NCI-H1092 (cell line): ENCODE measurements around the gene FBXO21.
"Not testable (repeated sequence)": the region's sequence is repeated elsewhere in the genome, so short reads cannot be mapped to it uniquely, and the experiment has no call there.

Experiments used
- DNase-seq: peaks from one replicate; lab custom pipeline; 2025; lab: John Stamatoyannopoulos, UW

Gene FBXO21

GRCh38 chr12:117101953-117102799 lies 88.1 kb downstream of the FBXO21 start:
- no peak for DNase-seq

- no peak for DNase-seq
These were observed 89.2 kb downstream of the FBXO21 start for GRCh38 chr12:117100851-117101673.

- DNase-seq: no peak
These were observed 90.0 kb downstream of the FBXO21 start for GRCh38 chr12:117100251-117100650.

GRCh38 chr12:117098361-117099217 lies 91.7 kb downstream of the FBXO21 start:
- no peak for DNase-seq

GRCh38 chr12:117098024-117098360 lies 92.3 kb downstream of the FBXO21 start:
- no peak for DNase-seq

GRCh38 chr12:117097159-117097558 lies 93.1 kb downstream of the FBXO21 start:
- DNase-seq: no peak

- no peak for DNase-seq
These were observed 93.7 kb downstream of the FBXO21 start for GRCh38 chr12:117096501-117097042.

- DNase-seq: not testable (repeated sequence)
These were observed 95.1 kb downstream of the FBXO21 start for GRCh38 chr12:117095191-117095590.

- DNase-seq: no peak
These were observed 96.2 kb downstream of the FBXO21 start for GRCh38 chr12:117093918-117094630.

- DNase-seq: no peak
These were observed 96.8 kb downstream of the FBXO21 start for GRCh38 chr12:117093431-117093830.

- no peak for DNase-seq
These were observed 97.4 kb downstream of the FBXO21 start for GRCh38 chr12:117092886-117093285.

GRCh38 chr12:117092511-117092780 lies 97.8 kb downstream of the FBXO21 start:
- no peak for DNase-seq
